ENCODE results near the gene RAB25.

RAB25 gene

GRCh38 chr1:156048663-156049258, 12.2 kb upstream of the RAB25 start:
- DNase-seq (ENCODE audit: low read depth): no peak
- no peak for TF ChIP-seq CTCF (IDR thresholded peaks at IDR 0.05; ENCODE audit: low read length, missing control alignments)
- no peak overlapping the region for H3K4me3 ChIP-seq (replicated peaks; ENCODE audit: low read depth, low read length)

DNA sequence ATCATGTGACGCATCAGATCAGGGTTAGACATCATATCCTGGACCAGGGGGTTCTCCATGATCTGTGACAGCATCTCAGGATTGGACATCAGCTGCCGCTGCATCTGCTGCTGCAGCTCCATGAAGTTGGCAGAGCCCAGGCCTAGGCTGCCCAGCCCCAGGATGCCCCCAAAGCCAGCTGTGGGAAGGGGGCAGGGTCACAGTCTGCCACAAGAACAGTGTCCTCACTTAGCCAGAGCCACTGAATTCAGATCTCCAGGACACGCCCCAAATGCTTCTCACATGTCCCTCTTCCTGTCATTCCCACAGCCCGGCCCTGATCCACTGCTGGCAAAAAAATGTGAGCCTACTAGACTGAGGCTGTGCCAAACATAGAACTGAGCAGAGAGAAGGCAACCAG, 10.6 kb upstream of the RAB25 start:
- H3K4me3 ChIP-seq (replicated peaks; ENCODE audit: low read depth, low read length): no peak overlapping the region
- DNase-seq (ENCODE audit: low read depth): no peak
- TF ChIP-seq CTCF (IDR thresholded peaks at IDR 0.05; ENCODE audit: low read length, missing control alignments): no peak

- TF ChIP-seq CTCF (IDR thresholded peaks at IDR 0.05; ENCODE audit: low read length, missing control alignments): no peak
- DNase-seq (ENCODE audit: low read depth): no peak
- H3K4me3 ChIP-seq (replicated peaks; ENCODE audit: low read depth, low read length): no peak overlapping the region
These were observed 9.8 kb upstream of the RAB25 start for GRCh38 chr1:156051011-156051725.

GRCh38 chr1:156052862-156053767, 7.8 kb upstream of the RAB25 start:
- DNase-seq (ENCODE audit: low read depth): peak; percentile 75
- H3K4me3 ChIP-seq (replicated peaks; ENCODE audit: low read depth, low read length): peak overlapping the region; percentile 81
- peak; percentile 22 for TF ChIP-seq CTCF (IDR thresholded peaks at IDR 0.05; ENCODE audit: low read length, missing control alignments)

DNA sequence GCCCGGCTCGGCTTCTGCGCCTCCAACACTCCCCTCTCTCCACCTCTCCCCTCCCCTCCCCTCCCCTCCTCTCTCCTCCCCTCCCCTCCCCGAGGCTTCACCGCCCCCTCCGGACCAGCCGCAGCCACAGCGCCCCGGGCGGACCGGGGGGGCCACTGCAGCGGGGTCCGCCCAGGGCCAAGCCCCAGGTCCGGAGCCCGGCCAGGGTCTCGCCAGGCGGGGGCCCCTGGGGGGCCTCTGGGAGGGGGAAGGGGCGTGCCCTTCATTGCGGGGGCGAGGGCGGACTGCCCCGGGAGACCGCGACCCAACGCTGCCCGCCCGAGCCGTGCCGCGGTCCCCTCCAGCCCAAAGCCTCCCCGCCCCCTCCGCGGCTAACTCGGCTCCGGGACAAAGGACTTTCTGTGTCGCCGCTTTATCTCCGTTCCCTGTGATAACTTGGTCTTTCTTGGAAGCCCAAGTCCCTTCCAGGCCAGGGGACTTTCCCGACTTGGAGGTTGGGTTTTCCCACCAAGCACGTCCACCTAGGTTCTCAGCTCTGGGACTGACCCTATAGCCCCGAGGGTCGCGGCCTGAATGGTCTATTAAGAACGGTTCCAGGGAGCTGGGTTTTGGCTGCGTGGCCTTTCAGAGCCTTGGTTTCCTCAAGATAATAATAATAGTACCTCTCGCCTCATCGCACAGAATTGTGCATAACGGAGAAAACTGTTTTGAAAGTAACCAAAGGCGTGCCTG, 7.0 kb upstream of the RAB25 start, which contains the start of gene UBQLN4:
TSS of gene UBQLN4 (minus strand) at position 31 of the 732 bp plus-strand sequence. CDS start 97 bp downstream, outside the sequence.
- peak; percentile 90 for DNase-seq (ENCODE audit: low read depth)

More for the DNA sequence above, 7.0 kb upstream of the RAB25 start, which contains the start of gene UBQLN4:
- H3K4me3 ChIP-seq (replicated peaks; ENCODE audit: low read depth, low read length): peak within 1 kb of the TSS; percentile 98
- TF ChIP-seq CTCF (IDR thresholded peaks at IDR 0.05; ENCODE audit: low read length, missing control alignments): peak; percentile 13

Data from fibroblast of pulmonary artery (primary cell).